Left cardiac atrium (tissue), 4 donors: ENCODE measurements around the gene CENPF. TPM values are rescaled to one million over a fixed set of nuclear protein-coding genes. Genes with fewer than 3 reads are reported as not detected.
"Not testable (repeated sequence)": the region's sequence is repeated elsewhere in the genome, so short reads cannot be mapped to it uniquely, and the experiment has no call there.

Source experiments
- ATAC-seq, 2 donors: fragments of 200-7000 bp; cut with Tn5 transposase; one replicate each; pipeline ENCODE4 v1.9.1; 2020; ENCODE audit warnings: mild to moderate bottlenecking in 2 of 2, moderate library complexity in 2 of 2
- DNase-seq: peaks from one replicate; pipeline ENCODE4 v3.0.0-alpha.2; 2020
- intact Hi-C, 2 donors: fragments of 100-400 bp; cut with DNase I; formaldehyde crosslinking; loops; one replicate each; pipeline versions ENCODE4 v1.14.1 to v1.15.1; 2022 to 2023
- total RNA-seq, 2 donors: library from RNA; stranded (reverse); fragmentation: NEBNext Ultra II Directional; extraction: Animal tissue kit (Norgen Biotek cat#: 25700); gene quantifications; one replicate each; pipeline ENCODE4 v1.2.1, GENCODE V29; 2021
- donor health status: DM: no; HTN: yes; CAD: no.
- donor health status: DM: no; HTN: yes; CAD: no; lungs with severe emphysema.
- donor health status: DM: yes; HTN: yes; CAD: no.
- donor health status: Dilated cardiomyopathy.

Gene CENPF
- total RNA-seq, 2 donors from 2014 or later: 0.60 to 1.6 TPM

DNA sequence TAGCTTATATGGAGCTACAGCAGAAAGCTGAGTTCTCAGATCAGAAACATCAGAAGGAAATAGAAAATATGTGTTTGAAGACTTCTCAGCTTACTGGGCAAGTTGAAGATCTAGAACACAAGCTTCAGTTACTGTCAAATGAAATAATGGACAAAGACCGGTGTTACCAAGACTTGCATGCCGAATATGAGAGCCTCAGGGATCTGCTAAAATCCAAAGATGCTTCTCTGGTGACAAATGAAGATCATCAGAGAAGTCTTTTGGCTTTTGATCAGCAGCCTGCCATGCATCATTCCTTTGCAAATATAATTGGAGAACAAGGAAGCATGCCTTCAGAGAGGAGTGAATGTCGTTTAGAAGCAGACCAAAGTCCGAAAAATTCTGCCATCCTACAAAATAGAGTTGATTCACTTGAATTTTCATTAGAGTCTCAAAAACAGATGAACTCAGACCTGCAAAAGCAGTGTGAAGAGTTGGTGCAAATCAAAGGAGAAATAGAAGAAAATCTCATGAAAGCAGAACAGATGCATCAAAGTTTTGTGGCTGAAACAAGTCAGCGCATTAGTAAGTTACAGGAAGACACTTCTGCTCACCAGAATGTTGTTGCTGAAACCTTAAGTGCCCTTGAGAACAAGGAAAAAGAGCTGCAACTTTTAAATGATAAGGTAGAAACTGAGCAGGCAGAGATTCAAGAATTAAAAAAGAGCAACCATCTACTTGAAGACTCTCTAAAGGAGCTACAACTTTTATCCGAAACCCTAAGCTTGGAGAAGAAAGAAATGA is 37.6 kb downstream of the CENPF start:
- DNase-seq: no peak
- ATAC-seq: no peak
- intact Hi-C loops: no loop called here

DNA sequence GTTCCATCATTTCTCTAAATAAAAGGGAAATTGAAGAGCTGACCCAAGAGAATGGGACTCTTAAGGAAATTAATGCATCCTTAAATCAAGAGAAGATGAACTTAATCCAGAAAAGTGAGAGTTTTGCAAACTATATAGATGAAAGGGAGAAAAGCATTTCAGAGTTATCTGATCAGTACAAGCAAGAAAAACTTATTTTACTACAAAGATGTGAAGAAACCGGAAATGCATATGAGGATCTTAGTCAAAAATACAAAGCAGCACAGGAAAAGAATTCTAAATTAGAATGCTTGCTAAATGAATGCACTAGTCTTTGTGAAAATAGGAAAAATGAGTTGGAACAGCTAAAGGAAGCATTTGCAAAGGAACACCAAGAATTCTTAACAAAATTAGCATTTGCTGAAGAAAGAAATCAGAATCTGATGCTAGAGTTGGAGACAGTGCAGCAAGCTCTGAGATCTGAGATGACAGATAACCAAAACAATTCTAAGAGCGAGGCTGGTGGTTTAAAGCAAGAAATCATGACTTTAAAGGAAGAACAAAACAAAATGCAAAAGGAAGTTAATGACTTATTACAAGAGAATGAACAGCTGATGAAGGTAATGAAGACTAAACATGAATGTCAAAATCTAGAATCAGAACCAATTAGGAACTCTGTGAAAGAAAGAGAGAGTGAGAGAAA is 38.4 kb downstream of the CENPF start:
- intact Hi-C loops: no loop called here
- ATAC-seq: no peak
- DNase-seq: no peak

DNA sequence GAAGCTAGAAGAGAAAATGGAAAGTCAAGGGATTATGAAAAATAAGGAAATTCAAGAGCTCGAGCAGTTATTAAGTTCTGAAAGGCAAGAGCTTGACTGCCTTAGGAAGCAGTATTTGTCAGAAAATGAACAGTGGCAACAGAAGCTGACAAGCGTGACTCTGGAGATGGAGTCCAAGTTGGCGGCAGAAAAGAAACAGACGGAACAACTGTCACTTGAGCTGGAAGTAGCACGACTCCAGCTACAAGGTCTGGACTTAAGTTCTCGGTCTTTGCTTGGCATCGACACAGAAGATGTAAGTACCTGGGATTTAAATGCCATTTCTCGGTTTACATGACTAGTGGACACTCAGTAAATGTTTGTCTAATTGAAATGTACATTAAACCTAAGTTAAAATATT is 40.0 kb downstream of the CENPF start:
- intact Hi-C loops: no loop called here
- ATAC-seq: no peak
- no peak for DNase-seq

DNA sequence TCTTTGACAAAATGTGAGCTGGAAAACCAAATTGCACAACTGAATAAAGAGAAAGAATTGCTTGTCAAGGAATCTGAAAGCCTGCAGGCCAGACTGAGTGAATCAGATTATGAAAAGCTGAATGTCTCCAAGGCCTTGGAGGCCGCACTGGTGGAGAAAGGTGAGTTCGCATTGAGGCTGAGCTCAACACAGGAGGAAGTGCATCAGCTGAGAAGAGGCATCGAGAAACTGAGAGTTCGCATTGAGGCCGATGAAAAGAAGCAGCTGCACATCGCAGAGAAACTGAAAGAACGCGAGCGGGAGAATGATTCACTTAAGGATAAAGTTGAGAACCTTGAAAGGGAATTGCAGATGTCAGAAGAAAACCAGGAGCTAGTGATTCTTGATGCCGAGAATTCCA is 42.7 kb downstream of the CENPF start:
- intact Hi-C loops: no loop called here
- DNase-seq: no peak

DNA sequence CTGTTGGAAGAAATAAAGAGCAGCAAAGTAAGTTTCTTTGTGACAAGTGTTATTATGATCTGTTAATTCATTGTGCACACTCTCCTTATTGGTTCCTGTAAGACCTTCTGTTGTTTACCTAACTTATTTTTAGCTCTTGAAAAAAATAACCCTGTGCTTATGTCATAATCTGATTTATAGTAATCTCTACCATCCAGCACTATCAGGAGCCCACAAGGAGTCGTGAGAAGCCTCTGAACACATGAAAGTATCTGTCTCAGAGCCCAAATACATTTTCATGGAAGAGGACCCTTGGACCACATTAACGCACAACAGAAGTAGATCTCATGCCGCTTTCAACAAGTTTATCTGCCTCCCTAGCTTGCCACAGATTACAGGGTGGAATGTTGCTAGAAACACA is 45.8 kb downstream of the CENPF start:
- DNase-seq (no peak), ATAC-seq (no peak)
- intact Hi-C loops: no loop called here

More for the DNA sequence above, 42.7 kb downstream of the CENPF start:
- no peak for ATAC-seq

DNA sequence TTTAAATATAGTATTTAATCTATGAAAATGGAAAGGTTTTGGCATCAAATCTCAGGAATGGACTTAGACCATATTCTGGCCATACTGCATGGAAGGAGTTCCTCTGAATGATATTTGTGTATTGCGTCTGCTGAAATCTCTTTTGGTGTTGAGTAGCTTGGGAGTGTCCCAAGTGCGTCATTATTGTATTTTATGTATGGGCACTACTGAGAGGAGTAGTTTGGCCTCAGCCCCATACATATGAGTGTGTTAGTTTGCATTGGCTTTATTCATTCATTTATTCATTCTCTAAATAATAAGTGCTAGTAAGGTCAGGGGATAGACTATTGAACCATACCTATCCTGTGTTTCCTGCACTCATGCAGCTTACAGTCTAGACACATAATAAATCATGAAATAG is 46.6 kb downstream of the CENPF start:
- ATAC-seq (no peak), DNase-seq (no peak)
- intact Hi-C loops: no loop called here

DNA sequence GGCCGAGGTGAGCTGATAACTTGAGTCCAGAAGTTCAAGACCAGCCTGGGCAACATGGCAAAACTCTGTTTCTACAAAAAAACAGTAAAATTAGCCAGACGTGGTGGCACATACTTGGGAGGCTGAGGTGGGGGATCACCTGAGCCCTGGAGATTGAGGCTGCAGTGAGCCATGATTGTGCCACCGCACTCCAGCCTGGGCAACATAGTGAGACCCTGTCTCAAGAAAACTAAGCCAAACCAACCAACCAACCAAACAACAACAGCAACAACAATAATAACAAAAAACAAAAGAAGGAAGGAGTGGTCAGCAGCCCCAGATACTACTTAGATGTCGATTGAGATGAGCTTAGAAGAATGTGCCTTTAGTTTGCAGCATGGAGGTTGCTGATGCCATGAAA is 47.7 kb downstream of the CENPF start:
- intact Hi-C loops: no loop called here
- ATAC-seq (no peak), DNase-seq (no peak)

DNA sequence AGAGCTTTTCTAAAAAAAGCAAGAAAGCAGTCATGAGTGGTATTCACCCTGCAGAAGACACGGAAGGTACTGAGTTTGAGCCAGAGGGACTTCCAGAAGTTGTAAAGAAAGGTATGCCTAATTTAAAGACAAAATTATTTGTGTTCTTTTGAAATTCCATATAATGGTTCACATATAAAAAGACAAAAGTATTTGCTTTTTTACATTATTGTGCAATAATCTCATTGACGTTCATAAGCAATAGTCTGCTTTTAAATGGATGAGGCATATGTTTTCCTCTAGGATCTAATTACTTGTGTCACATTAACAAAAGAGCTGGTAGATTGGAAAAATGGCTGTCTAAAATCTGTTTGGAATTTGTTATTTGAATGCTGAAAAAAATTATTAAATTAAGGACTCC is 54.3 kb downstream of the CENPF start:
- DNase-seq (no peak), ATAC-seq (no peak)
- intact Hi-C loops: loop anchor here in 1 of 2 donors (5.0 kb wide), 1 partner anchor 870 kb away; no protein-coding TSS in a partner anchor

DNA sequence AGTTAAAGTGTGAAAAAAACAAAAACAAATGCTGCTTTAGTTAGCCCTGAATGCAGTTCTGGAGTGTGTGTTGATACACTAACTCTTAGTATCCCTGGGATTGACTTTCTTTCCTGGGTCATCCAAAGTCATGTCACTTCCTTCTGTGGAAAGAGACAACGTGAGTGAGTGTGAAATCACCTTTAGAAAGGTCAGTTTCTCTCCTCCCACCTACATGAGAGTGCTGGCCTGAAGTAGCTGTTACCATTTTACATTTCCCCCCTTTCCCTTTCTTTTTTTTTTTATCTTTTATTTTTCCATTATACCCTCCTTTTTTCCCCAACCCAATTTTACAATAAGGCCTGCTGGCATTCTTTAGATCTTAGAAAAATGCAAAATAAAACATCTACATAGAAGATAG is 55.2 kb downstream of the CENPF start:
- ATAC-seq (no peak), DNase-seq (no peak)
- intact Hi-C loops: loop anchor here (2.0 to 5.0 kb wide), 2 partner anchors 869 kb away; no protein-coding TSS in a partner anchor

DNA sequence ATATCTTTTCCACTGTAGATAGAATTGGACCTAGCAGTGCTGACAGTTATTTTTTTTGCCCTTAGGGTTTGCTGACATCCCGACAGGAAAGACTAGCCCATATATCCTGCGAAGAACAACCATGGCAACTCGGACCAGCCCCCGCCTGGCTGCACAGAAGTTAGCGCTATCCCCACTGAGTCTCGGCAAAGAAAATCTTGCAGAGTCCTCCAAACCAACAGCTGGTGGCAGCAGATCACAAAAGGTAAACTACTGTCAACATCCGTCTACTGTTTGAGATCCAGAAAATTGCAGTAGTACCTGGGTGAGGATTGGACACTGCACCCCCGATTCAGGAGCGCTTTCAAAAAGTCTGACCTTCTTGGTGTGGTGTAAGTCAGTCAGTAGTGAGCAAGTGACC is 55.8 kb downstream of the CENPF start:
- intact Hi-C loops: loop anchor here (2.0 to 5.0 kb wide), 2 partner anchors 868 to 869 kb away; no protein-coding TSS in a partner anchor
- ATAC-seq: no peak

DNA sequence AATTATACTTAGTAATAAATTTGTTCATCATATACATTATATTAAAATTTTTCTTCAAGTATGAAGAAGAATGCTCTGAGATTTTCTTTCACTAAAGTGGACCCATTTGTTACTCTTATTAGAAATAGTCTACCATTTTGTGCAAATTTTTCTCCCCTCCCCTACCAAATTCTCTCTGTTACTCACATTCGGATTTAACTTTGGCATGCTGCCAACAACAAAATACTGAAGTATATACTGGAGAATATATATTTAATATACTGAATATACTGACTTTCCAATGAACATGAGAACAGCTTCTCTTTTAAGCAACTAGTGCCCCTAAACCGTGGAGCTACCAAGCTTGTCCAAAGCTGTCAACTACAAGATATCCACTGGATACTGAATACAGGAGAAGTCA is 57.2 kb downstream of the CENPF start:
- ATAC-seq (no peak), DNase-seq (no peak)
- intact Hi-C loops: no loop called here

More for the DNA sequence above, 55.8 kb downstream of the CENPF start:
- DNase-seq: no peak

DNA sequence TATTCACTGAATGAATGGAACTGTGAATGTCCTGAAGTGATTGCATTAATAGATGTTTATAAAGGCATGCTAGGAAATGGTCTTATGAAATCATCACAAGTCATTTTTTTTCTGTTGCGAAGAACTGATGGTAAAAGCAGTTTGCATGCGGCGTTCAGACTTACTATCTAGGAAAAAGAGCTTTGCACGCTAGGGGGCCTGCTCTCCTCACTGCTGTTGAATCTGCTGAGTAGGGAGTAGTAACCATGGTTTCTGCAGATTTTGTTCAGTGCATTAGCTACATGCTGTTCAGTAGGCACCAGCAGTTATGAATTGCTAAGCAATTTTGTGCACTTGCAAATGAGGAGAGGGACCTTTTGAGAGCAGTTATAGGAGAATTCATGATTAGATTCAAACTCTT is 57.9 kb downstream of the CENPF start:
- peak in 1 of 2 donors; percentile 76 for ATAC-seq
- DNase-seq: peak; percentile 27
- intact Hi-C loops: no loop called here

DNA sequence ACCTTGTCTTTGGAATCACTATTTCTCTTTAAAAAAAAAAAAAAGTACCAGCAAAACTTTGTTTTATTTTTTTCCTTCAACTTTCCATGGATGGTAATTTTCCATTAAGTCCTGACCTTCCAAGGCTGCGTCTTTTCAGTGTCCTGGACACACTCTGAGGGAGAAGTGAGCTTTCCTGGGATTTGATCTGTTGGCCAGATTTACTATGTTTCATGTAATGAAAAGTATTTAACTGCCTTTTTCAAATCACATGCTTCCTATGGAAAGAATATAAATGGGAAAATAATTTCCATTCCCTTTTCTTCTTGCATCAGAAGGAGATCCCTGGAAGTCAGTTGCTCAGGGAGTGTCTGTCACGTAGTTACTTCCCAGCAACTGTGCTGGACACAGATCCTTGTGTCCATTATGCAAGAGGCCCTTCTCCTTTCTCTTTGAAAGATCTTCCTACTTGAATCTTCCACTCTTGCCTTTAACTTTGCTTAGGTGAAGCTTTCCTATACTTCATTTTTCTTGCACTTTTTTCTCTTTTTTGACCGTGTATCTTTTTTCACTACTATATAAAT is 59.3 kb downstream of the CENPF start:
- no peak for ATAC-seq
- intact Hi-C loops: no loop called here
- DNase-seq: no peak

DNA sequence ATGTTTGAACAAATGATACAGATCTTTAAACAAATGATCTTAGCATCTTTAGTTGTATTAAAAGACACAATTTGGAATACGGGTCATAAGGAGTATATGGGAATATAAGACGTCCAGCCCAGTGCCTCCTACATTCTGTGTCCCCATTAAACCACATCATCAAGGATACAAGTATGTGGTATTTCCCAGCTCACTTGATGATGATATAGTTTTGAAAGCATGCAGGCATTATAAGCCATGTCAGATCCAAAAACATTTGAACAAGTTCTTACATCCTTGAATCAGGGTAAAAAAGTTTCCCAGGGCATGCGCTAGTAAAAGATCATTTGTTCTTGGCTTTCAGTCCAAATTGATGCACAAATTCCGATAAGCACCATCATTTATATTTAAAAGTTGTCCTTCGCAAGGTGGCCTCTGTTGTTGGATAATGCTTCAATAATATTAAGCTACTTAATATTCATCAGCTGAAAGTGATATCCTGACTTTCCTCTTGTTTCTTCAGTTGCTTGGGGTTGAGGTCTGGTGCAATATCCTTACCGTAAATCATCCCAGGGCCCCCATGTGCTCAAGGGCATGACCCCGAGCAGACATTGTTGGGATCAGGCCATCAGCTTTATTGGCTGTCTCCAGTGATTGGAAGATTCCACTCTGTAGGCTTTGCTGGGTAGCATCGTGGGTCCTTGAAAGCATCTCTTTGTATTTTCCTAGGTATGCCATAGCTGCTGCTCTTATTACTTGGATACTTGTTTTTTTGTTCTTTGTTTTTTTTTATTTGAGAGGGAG is 61.8 kb downstream of the CENPF start:
- DNase-seq (no peak), ATAC-seq (no peak)
- intact Hi-C loops: no loop called here

DNA sequence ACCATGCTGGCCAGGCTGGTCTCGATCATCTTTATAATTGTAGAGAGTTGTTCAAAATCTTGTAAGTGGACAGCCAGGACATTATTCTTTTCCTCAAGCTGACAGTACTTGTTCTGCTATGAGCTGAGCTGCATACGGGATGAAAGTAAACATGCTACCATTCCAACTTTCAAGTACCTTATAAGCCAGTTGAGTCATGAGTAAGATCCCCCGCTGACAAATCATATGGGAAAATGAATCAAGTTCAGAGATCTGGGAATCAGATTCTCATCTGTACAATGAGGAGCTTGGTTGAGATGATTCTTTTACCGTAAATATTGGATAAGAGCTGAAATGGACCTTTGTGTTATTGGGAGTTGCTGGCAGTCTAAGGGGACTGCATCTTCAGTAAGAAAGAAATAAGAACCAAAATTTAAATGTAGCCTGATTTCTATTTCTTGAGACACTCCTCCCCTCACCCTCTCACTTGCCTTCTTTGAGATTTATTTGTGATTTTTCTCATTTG is 62.7 kb downstream of the CENPF start:
- no peak for DNase-seq
- intact Hi-C loops: no loop called here
- no peak for ATAC-seq

DNA sequence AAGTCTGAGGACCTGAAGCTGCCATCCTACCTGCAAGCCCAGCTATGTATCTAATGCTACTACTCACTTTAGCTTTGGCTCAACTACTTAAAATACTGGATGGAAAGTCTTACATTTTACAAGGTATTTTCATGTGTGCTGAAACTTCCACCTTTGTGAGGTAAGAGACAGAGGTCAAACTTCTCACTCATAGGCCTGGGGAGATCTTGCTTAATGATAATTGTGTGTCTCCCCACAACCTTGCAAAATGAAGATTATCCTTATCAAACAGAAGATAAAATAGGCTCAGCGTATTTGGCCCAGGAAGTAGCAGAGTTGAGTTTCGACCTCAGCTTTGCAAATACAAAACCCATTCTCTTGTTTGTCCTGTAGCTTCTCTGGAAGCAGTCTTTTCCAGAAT is 63.7 kb downstream of the CENPF start:
- ATAC-seq (no peak), DNase-seq (no peak)
- intact Hi-C loops: no loop called here

DNA sequence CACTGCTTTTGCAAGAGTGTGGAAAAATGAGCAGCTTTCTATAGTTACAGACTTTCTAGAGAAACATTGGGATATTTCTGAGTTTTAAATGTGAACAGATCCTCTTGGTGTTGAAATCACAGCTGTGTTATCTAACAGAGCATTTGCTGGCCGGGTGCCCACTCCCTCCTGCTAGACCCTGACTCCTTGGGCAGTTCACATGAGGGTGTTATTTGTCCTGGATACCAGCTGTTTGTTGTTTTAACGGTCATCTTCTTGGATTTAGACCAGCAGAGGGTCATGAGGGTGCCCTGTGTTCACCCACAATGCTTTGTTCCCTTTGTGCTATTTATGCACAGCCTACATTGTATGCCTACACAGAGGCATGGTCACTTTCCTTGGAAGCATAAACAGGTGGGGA is 67.1 kb downstream of the CENPF start:
- DNase-seq (peak; percentile 70), ATAC-seq (peak; percentile 34 to 43)
- intact Hi-C loops: no loop called here

DNA sequence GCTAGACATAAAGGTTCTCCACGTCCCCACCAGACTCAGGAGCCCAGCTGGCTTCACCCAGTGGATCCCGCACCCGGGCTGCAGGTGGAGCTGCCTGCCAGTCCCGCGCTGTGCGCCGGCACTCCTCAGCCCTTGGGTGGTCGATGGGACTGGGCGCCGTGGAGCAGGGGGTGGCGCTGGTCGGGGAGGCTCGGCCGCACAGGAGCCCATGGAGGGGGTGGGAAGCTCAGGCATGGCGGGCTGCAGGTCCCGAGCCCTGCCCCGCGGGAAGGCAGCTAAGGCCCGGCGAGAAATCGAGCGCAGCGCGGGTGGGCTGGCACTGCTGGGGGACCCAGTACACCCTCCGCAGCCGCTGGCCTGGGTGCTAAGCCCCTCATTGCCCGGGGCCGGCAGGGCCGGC is 70.0 kb downstream of the CENPF start:
- intact Hi-C loops, ATAC-seq, DNase-seq: not testable (repeated sequence)

DNA sequence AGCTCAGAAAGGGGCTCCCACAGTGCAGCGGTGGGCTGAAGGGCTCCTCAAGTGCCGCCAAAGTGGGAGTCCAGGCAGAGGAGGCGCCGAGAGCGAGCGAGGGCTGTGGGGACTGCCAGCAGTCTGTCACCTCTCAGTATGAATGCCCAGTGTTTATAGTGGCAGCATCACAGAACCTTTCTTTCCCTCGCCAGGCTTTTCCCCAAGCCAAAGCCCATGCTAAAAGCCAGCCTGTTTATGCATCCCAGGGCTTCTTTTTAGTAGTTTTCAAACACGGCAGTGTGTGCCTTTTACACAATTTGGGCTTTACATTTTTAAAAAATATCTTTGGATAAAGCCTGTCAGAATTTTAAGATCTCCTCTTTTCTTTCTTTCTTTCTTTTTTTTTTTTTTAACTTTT is 70.6 kb downstream of the CENPF start:
- DNase-seq (no peak), ATAC-seq (no peak)
- intact Hi-C loops: no loop called here
